ENCODE data around the gene ADRB2. TPM values are rescaled to one million over a fixed set of nuclear protein-coding genes. Genes with fewer than 3 reads are reported as not detected.

The ADRB2 gene
- total RNA-seq, 1 experiment from 2014 or later: 0.25 TPM

DNA sequence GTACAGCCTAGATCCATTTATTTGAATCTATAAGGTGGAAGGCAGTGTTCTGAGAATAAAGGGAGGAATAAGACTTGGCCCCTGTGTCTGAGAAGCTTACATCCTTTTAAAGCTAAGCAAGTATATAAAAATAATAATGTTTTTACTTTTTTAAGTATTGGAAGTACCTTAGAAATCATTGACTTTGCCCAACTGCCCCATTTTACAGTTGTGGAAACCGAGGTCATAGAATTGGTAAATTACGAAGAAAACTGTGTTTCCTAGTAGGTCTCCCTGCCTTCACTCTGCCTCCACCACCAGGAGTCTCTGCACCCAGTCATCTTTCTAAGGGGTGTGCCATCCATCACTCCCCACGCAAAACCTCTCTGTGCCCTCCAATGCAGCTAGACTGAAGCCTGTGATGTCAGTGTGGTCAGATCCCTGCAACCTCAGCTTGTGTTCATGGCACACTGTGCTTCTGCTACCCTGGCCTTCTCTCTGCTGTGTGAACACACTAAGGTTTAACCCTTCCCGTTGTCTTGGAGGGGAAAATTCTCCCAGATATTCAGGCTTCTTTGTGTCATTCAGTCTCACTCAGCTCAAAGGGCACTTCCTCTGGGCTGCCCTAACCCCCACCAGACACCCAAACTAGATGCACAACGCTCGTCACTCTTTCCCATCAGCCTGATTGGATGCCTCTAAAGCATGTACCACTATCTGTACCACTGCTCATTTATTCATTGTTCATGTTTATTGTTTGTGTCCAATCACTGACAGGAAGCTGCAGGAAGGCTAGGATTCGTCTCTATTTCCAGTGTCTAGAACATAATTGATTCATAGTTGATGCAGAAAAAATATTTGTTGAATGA is 18.2 kb downstream of the ADRB2 start:
- Histone ChIP-seq H4K20me1 (ENCODE audit: insufficient read depth) (no peaks in the 10 kb centered on the region), H3K4me1 (ENCODE audit: control insufficient read depth in 1 of 2, insufficient read depth in 2 of 2, low read length in 2 of 2) (no peaks in the 10 kb centered on the region; a peak in 1 of 4 replicates), H3K9ac (ENCODE audit: low read length) (no peak overlapping the region), H3K27me3 (ENCODE audit: insufficient read depth, low read length) (no peaks in the 10 kb centered on the region), H3K27ac (ENCODE audit: low read depth, low read length) (no peak overlapping the region), H3K36me3 (ENCODE audit: control insufficient read depth in 1 of 2, insufficient read depth in 2 of 2, low read length in 2 of 2) (no peaks in the 10 kb centered on the region), H3K79me2 (ENCODE audit: insufficient read depth, low read length) (no peaks in the 10 kb centered on the region), H3K4me3 (replicated peaks in 1 of 2; ENCODE audit: low read depth in 1 of 2, low read length in 2 of 2) (no peak overlapping the region), H3K9me3 (ENCODE audit: control insufficient read depth in 1 of 2, insufficient read depth in 1 of 2, low read depth in 1 of 2, low read length in 2 of 2) (no peaks in the 10 kb centered on the region), H2AFZ (ENCODE audit: low read depth, low read length, poor library complexity, severe bottlenecking) (no peak overlapping the region), H3K4me2 (ENCODE audit: low read length) (no peak overlapping the region), H3K9me2 (ENCODE audit: insufficient read depth) (peaks cover 7% of the 10 kb centered on the region; the same call in 1 of the 2 replicates)
- no TSS peak for BruUV-seq (replicated peaks)
- intact Hi-C loops (cut with micrococcal nuclease): no loop called here
- ChIA-PET CTCF (interaction anchor here (1.2 kb wide), 1 partner anchor 112 kb away, joined by 3 read pairs; no protein-coding TSS in a partner anchor), RAD21 (ENCODE audit: low non-redundant PET in 1 of 2, low total read pairs in 2 of 2, uncharacterized antibody in 2 of 2, unreplicated experiment in 2 of 2) (no interaction called here), POLR2A (interaction anchor here (1.0 kb wide), 1 partner anchor 14 kb away, joined by 3 read pairs; no protein-coding TSS in a partner anchor)
- DNase-seq (ENCODE audit: low read depth, low spot score) (no peak), ATAC-seq (peak; percentile 63)
- 0 out of 2 replicates have a peak, but pooled peaks have one; percentile 7 for TF ChIP-seq RAD21 (IDR thresholded peaks at IDR 0.05; ENCODE audit: low read depth)
- TF ChIP-seq CBX3 (IDR thresholded peaks at IDR 0.05; ENCODE audit: low read depth): no peak
- TF ChIP-seq CTCF (IDR thresholded peaks at IDR 0.05 in 2 of 3, conservative IDR thresholded peaks at IDR 0.05 in 1 of 3; ENCODE audit: borderline replicate concordance in 1 of 3, insufficient read depth in 1 of 3, low read depth in 2 of 3, low read length in 2 of 3): 0 out of 6 replicates have a peak, but pooled peaks of 1 of the 3 experiments have one; percentile 6

DNA sequence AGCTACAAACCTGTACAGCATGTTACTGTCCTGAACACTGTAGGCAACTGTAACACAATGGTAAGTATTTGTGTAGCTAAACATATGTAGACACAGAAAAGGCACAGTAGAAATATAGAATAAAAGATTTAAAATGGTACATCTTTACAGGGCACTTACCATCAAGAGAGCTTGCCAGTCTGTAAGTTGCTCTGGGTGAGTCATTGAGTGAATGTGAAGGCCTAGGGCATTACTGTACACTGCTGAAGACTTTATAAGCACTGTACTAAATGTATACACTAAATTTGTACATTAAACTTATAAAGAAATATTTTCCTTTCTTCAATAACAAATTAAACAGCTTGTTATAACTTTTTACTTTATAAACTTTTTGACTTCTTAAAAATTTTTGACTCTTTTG is 20.5 kb downstream of the ADRB2 start:
- Histone ChIP-seq H3K9ac (ENCODE audit: low read length) (no peak overlapping the region), H3K27ac (ENCODE audit: low read depth, low read length) (no peak overlapping the region), H3K4me3 (replicated peaks in 1 of 2; ENCODE audit: low read depth in 1 of 2, low read length in 2 of 2) (no peak overlapping the region), H3K4me1 (ENCODE audit: control insufficient read depth in 1 of 2, insufficient read depth in 2 of 2, low read length in 2 of 2) (no peaks in the 10 kb centered on the region; a peak in 1 of 4 replicates), H3K27me3 (ENCODE audit: insufficient read depth, low read length) (0 out of 2 replicates have a peak, but pooled peaks cover 3% of the 10 kb centered on the region), H3K36me3 (ENCODE audit: control insufficient read depth in 1 of 2, insufficient read depth in 2 of 2, low read length in 2 of 2) (no peaks in the 10 kb centered on the region), H3K79me2 (ENCODE audit: insufficient read depth, low read length) (no peaks in the 10 kb centered on the region), H2AFZ (ENCODE audit: low read depth, low read length, poor library complexity, severe bottlenecking) (no peak overlapping the region), H3K9me3 (ENCODE audit: control insufficient read depth in 1 of 2, insufficient read depth in 1 of 2, low read depth in 1 of 2, low read length in 2 of 2) (no peaks in the 10 kb centered on the region), H3K4me2 (ENCODE audit: low read length) (no peak overlapping the region), H4K20me1 (ENCODE audit: insufficient read depth) (no peaks in the 10 kb centered on the region), H3K9me2 (ENCODE audit: insufficient read depth) (peaks cover 7% of the 10 kb centered on the region; the same call in 1 of the 2 replicates)
- BruUV-seq (replicated peaks): no TSS peak
- ChIA-PET POLR2A (no interaction called here), CTCF (no interaction called here), RAD21 (ENCODE audit: low non-redundant PET in 1 of 2, low total read pairs in 2 of 2, uncharacterized antibody in 2 of 2, unreplicated experiment in 2 of 2) (no interaction called here)
- DNase-seq (ENCODE audit: low read depth, low spot score) (no peak), ATAC-seq (no peak)
- intact Hi-C loops (cut with micrococcal nuclease): no loop called here
- no peak for TF ChIP-seq ZBTB33 (IDR thresholded peaks at IDR 0.05; ENCODE audit: extremely low read depth, insufficient replicate concordance, low read length)
- no peak for TF ChIP-seq YY1 (IDR thresholded peaks at IDR 0.05; ENCODE audit: extremely low read depth, insufficient replicate concordance, low read depth, low read length)
- no peak for TF ChIP-seq EZH2 (IDR thresholded peaks at IDR 0.05)
- no peak for TF ChIP-seq CBX3 (IDR thresholded peaks at IDR 0.05; ENCODE audit: low read depth)
- no peak for TF ChIP-seq FOSL1 (IDR thresholded peaks at IDR 0.05; ENCODE audit: low read depth)
- no peak for TF ChIP-seq POLR2AphosphoS5 (IDR thresholded peaks at IDR 0.05; ENCODE audit: low read depth, low read length)
- TF ChIP-seq ELF1 (IDR thresholded peaks at IDR 0.05; ENCODE audit: borderline replicate concordance, low read depth): no peak
- no peak for TF ChIP-seq ZFX (IDR thresholded peaks at IDR 0.05)
- no peak for TF ChIP-seq SP1 (IDR thresholded peaks at IDR 0.05; ENCODE audit: low read depth)
- TF ChIP-seq MAX (IDR thresholded peaks at IDR 0.05): no peak

All from HCT116 (cell line).